Measurements from ENCODE around the gene CHPF2.

DNA sequence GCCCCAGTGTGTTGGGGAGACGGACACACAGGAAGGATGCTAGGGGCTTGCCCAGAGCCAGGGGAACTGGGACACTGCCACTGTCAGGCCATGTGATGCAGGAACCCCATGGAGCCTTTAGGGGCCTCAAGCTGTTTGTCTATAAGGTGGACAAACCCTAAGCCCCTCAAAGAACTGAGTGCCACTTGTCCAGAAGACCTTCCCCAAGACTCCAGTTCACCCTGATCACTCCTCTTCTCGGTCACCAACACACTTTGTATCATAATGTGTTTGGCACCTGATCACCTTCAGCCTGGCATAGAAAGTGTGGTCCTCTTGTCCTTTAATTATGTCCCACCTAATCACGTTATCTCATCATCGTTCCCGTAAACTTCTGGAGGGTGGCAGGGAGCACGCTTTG is 22.7 kb upstream of the CHPF2 start:
- TF ChIP-seq, protein P1, sequence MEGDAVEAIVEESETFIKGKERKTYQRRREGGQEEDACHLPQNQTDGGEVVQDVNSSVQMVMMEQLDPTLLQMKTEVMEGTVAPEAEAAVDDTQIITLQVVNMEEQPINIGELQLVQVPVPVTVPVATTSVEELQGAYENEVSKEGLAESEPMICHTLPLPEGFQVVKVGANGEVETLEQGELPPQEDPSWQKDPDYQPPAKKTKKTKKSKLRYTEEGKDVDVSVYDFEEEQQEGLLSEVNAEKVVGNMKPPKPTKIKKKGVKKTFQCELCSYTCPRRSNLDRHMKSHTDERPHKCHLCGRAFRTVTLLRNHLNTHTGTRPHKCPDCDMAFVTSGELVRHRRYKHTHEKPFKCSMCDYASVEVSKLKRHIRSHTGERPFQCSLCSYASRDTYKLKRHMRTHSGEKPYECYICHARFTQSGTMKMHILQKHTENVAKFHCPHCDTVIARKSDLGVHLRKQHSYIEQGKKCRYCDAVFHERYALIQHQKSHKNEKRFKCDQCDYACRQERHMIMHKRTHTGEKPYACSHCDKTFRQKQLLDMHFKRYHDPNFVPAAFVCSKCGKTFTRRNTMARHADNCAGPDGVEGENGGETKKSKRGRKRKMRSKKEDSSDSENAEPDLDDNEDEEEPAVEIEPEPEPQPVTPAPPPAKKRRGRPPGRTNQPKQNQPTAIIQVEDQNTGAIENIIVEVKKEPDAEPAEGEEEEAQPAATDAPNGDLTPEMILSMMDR (IDR thresholded peaks at IDR 0.05) = no peak
- TF ChIP-seq POLR2A (IDR thresholded peaks at IDR 0.05) (no peak), EP300 (IDR thresholded peaks at IDR 0.05) (no peak)

All from tibial nerve (tissue), 4 donors.